Stimulated activated CD4-positive, alpha-beta T cell treated with anti-CD3 and anti-CD28 coated beads, TNF-alpha, amount 100 ng/mL, for 48 hours (primary cell): Measurements from ENCODE around the gene MAP3K3.

Experiments used
- DNase-seq, 3 donors: peaks; one replicate each; pipeline ENCODE4 v3.0.0-alpha.2; 2020; ENCODE audit warnings: low read depth in 3 of 3

Gene MAP3K3

DNA sequence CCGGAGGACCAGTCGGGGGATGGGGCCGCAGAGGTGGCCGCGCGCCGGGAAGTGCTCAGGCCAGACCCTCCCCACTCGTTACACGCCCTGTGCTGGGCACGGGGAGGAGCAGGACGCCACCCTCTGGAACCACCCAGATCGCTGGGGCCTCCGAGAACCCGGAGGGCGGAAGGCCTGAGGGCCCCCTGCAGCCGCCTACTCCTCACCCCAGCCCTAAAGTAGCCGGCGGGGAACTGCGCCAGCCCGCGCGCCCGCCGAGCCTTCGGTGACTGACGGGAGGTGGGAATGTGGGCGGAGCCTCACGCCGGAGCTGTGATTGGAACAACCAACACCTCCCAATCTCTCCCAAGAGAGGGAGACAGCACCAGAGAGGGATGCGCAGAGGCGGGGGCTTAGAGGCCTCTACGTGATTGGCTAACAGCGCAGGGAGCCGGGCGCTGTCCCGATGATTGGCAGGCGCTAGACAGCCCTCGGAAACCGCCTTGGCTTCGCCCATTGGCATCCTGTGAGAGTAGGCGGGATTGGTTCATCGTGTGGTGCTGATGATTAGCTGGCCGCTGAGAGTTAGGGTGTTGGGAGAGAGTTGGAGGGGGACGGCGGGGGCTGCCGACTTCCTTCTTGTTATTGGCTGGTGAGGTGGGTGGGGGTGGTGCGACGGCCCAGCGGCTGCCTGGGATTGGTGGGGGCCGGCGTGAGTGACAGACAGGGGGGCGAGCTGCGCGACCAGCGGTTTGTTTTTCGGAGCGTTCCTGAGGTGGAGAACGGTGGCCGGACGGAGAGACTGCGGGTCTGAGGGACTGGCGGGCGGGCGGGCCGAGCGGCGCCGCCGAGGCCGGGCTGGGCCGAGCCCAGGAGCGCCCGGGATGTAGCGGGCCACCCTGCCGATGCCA, at the start of gene MAP3K3:
Gene MAP3K3 (plus strand): TSS at position 734 of the 890 bp plus-strand sequence. CDS start 343 bp downstream, outside the sequence.
- peak; percentile 93 to 97 (median 93) for DNase-seq

DNA sequence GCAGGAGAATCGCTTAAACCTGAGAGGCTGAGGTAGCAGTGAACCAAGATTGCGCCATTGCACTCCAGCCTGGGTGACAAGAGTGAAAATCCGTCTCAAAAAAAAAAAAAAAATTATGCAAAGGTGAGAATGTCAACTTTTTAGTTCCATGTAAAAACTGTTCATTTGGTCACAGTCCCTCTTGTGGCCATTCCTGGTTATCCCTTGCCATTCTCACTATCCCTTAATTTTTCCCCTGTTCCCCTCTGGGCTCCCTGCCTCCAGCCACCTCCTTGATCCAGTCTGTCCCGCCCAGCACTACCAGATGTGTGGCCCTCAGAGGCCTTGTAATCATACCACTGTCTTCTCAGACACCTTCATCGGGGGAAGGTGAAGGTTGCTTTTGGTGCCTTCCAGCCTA, 48.6 kb upstream of the MAP3K3 start:
- no peak for DNase-seq

DNA sequence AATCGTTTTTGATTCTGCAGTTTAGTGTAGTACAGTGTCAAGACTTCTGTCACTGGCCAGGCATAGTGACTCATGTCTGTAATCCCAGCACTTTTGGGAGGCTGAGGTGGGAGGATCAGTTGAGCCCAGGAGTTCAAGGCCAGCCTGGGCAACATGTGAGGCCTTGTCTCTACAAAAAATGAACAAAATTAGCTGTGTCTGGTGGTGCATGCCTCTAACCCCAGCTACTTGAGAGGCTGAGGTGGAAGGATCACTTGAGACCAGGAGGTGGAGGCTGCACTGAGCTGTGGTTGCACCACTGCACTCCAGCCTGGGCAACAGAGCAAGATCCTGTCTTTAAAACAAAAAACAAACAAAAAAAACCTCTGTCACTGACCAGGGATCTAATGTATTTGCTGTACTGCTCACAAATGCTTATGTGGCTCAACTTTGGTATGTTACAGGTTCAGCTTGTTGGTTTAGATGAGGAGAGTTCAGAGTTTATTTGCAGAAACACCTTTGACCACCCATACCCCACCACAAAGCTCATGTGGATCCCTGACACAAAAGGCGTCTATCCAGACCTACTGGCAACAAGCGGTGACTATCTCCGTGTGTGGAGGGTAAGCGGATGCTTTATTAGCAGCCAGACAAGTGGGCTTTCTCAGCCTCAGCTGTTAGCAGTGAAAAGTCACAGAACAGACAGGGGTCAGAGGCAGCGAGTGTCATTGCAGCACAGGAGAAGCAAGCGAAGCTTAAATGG, 44.0 kb upstream of the MAP3K3 start:
- DNase-seq: no peak

DNA sequence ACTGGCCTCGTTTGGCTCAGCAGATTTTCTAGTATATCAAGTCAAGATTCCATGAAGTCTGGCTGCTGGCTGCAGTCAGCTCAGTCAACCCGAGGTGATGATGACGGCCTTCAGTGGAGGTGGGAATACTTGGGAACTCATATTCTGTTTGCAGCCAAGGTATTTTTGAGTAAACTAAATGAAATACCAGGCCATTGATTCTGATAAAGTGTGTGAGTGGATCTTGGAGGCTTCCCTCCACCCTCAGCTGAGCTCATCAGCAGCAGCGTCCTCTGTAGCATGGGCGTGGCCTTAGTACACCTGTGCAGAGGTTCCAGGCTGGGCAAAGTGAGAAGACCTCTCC, 43.5 kb upstream of the MAP3K3 start:
- DNase-seq: no peak

DNA sequence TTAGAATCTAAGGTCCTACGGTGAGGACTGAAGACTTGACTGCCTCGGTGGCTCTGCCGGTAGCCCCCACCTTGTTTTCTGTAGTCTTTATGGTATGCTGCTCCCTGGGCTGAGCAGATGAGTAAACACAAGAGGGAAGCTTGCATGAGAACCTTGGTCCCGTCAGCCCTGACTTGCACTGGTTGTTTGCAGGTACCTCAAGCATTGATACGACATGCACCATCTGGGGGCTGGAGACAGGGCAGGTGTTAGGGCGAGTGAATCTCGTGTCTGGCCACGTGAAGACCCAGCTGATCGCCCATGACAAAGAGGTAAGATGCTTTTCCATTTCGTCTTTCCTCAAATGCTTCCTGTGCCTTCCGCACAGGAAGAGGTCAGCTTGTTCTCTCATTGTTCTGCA, 42.6 kb upstream of the MAP3K3 start:
- no peak for DNase-seq

DNA sequence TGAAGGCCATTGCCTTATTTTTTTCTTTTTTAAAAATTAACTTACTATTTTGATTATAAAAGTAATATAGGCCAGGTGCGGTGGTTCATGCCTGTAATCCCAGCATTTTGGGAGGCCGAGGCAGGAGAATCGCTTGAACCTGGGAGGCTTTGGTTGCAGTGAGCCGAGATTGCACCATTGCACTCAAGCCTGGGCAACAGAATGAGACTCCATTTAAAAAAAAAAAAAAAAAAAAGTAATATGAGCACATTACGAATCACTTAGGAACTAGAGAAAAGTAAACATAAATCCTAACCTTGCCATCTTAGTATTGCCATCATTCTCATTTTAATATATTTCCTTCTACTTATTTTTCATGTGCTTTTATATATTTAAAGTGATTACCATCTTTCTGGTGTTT, 34.4 kb upstream of the MAP3K3 start:
- no peak for DNase-seq

DNA sequence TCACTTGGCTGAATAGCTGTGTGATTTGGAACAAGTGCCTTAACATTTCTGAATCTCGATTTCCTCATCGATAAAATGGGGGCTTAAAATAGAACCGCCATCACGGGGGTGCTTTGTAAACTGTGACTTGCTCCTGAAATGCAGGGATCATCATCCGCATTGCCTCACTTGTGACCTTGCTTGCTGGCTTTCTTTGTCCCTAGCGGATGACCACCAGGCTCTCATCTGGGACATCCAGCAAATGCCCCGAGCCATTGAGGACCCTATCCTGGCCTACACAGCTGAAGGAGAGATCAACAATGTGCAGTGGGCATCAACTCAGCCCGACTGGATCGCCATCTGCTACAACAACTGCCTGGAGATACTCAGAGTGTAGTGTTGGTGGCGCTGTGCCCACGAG, 33.4 kb upstream of the MAP3K3 start:
- DNase-seq: no peak

DNA sequence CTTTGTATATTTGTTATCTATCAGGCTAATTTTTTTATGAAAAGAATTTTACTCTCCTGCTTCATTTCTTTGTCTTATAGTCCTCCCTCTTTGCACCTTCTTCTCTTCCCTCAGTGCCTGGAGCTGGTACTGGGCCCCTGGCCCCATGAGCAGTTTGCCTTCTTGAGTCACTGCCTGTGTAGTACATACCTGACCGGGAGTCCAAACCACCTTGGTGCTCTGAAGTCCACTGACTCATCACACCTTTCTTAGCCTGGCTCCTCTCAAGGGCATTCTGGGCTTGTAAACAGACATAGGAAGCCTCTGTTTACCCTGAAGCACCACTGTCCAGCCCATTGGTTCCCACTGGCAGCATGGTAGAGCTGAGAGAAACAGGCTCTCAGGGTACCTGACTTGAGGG, 32.6 kb upstream of the MAP3K3 start:
- DNase-seq: no peak

DNA sequence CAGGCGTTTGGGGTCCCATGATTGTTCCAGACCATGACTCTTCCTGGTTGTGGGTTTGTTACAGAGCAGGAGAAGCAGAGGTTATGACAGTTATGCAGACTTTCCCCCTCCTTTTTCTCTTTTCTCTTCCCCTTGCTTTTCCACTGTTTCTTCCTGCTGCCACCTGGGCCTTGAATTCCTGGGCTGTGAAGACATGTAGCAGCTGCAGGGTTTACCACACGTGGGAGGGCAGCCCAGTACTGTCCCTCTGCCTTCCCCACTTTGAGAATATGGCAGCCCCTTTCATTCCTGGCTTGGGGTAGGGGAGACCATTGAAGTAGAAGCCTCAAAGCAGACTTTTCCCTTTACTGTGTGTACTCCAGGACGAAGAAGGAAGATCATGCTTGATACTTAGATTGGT, 29.4 kb upstream of the MAP3K3 start:
- DNase-seq: no peak

DNA sequence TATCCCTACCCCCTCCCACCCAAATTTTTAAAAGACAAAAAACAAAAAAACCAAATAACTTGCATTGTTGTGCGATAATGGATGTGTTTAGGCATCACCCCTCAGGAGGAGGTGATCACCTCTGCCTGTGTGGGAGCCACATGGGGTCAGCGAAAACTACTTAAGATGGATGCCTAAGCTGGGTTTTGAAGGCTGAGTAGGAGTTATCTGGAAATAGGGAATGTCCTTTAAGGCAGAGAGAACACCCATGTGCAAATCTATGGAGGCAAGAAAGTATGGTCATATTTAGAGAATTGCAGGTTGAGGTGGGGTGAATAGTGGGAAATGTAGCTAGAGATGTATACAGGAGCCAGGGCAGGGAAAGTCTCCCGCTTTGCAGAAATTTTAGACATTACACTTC, 27.1 kb upstream of the MAP3K3 start:
- no peak for DNase-seq

DNA sequence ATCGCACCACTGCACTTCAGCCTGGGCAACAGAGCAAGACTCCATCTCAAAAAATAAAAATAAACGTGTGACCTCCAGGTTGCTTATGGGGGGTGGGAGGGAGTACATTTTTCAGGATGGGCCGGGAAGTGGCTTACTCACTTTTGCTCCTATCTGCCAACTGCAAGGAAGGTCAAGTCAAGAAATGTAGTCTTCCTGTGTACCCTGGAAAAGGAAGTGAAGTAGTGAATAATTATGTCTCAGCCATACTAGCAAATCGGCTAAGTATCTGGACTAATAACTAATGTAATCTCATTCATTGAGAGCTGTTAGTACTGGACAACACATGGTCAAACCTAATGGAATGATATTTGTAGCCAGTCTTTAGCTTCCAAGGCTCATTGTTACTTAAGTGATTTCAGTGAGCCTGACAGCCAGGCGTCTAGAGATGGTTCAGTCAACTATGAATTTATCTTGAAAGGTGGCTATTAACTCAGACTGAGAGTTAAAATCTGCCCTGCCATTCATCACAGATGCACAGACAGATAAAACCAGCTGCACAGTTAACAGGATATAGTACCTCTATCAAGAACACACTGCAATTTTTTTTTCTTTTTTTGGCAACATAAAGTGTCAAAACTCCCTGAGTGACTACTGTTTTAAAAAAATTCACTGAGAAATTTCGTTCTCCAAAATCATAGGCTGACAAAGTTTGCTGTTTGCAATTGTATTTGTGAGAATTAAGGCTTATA, 25.2 kb upstream of the MAP3K3 start:
- no peak for DNase-seq

DNA sequence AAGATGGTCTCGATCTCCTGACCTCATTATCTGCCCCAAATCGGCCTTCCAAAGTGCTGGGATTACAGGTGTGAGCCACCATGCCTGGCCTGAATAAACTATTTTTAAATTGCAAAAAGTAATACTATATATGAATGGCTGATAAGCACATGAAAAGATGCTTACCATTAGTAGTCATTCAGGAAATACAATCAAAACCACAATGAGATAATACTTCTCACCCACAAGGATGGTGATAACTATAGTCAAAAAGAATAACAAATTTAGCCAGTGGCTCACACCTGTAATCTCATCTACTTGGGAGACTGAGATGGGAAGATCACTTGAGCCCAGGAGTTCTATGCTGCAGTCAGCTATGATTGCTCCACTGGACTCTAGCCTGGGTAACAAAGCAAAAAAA, 23.9 kb upstream of the MAP3K3 start:
- no peak for DNase-seq

DNA sequence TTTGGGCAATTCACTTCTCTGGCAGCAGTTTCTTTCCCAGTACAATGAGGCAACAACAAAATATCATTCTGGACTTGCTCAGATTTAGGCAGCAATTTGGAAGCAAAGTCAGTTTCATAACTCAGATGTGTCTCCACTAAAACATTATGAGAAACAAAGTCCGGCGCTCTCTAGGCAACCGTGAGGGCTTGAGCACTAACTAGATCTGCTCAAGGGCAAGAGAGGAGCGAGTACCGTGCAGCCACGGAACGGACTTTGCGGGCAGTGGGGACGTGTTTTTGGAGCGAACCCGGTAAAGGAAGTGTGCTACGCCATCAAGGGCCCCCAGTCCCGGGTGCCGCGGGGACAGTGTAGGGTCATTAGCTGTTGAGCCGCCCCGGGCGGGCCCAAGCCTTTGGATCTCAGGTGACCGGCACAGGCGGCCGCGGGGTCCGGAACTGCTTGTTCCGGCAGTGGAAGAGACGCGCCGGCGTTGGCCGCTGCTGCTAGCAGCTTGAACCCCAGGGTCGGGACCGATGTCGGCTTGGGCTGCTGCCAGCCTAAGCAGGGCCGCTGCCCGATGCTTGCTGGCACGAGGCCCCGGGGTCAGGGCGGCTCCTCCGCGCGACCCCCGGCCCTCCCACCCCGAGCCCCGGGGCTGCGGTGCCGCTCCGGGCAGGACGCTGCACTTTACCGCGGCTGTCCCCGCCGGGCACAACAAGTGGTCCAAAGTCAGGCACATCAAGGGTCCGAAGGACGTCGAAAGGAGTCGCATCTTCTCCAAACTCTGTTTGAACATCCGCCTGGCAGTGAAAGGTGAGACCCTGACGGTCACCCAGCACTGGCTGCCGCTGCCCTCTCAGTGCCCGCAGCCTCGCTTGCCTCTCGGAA, 21.4 kb upstream of the MAP3K3 start, which contains the start of gene TACO1:
Gene TACO1 (plus strand): TSS at position 327 of the 870 bp plus-strand sequence. CDS start 189 bp downstream, at position 516.
- peak; percentile 63 to 70 (median 66) for DNase-seq

DNA sequence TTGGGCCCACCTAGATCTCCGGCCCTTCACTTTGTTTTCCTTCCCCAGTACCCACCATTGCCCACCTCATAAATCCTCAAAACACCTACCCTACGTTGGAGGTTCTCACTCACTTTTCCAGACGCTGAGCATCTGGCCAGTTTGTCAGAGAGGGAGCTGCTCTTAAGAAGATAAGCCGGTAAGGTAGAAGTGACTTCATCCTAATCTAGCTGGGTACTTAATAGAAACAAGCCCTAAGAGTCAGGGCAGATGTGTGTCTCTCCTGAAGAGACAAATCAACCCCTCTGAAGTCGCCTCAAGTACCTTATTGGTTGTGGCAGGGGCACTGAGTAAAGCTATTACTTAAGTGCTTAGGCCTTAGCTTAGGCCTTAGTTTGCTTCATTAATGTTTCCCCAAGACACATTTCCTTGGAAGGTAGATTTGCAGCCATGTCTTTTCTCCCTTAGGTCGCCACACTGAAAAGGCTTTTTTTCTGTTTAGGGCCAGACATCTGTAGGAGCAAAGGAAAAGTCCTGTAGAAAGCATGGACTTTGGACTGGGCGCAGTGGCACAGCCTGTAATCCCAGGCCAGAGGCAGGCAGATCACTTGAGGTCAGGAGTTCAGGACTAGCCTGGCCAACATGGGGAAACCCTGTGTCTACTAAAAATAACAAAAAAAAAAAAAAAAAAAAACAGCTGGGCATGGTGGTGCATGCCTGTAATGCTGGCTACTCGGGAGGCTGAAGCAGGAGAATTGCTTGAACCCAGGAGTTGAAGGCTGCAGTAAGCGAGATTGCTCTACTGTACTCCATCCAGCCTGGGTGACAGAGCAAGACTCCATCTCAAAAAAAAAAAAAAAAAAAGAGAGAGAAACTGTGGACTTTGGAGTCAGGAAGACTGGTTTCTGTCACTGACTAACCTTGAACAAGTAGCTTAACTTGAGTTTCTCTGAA, 20.5 kb upstream of the MAP3K3 start:
- DNase-seq: no peak

DNA sequence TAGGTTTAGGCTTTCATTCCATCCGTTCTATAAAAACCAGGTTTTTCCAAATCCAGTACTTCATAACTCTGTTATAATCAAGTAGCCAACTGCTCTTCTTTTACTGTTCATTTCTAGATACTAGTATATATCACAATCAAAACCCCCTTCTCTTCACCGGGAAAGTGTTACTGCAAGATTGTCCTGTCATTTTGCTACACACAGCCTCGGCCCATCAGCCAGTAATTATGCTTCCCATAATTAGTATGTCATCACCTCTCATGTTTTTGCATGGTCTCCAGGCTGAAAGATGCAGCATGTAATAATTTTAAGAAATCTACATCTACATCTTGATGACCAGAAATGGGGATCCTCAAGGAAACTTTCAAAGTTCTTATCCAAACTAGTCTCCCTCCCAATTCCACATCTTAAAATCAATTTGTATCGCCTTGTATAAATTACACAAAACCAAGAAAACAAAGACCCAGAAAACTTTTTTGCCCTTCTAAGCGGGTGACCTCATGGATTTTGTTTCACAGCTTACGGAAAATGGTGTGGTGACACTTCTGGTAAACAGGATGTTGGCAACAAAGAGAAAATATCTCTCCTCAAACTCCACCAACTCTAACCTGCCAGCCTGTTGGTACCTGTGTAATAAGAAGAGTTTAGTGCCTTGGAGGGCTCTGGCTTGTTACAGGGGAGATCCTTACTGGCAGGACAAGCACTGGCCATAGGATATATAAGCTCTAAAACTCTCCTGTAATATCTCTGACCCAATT, 12.2 kb upstream of the MAP3K3 start:
- DNase-seq: no peak

DNA sequence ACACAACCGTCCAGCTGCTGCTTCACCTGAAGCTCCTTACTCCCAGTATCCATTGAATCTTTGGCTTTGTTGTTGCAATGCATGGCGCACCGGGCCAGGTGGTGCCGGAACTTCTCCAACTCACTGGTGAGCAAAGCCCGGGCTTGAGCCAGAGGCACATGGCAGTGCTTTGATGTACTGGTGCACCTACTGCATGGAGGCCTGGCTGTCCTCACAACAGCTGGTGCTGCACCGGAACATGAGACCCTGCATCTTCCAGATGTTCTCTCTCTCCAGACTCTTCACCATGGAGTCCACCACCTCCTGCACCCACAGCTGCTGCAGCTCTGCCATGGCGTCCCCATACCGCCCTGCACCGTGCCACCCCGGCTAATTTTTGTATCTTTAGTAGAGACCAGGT, 11.4 kb upstream of the MAP3K3 start:
- DNase-seq: no peak

DNA sequence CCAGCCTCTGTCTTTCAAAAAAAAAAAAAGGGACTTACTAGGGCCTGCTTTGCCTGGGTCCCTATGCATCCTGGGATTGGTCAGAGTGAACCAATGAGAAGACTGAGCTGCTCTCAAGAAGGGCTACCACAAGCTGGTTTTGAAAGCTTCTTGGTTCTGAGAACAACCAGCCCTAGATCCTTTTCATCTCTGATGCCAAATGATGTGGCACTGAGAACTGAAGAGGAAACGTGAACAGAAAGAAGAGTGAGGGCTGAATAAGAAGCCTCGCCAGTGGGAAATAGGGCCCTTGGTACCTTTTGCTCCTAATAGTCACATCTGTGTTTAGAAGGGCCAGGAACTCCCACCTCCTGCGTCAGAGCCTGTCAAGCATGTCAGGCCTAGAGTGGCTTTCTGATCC, 10.9 kb upstream of the MAP3K3 start:
- no peak for DNase-seq

DNA sequence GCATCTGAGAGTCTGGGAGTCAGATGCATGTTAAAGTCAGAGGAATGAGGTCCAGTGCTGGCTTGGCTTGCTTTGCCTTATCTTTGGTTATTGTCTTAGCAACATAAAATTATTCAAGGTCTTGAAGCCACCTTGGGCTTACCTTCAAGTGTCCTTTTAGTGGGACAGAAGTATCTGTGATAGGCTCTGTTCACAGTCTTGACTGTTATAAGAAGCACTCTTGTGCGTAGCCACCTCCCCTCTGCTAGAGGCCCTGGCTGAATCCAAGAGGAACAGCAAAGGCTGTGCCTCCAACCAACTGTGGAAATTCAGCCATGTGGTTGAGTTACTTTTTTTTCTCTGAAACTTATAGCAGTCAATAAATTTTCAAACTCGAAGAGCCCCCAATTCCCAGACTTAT, 8.6 kb upstream of the MAP3K3 start:
- DNase-seq: no peak

DNA sequence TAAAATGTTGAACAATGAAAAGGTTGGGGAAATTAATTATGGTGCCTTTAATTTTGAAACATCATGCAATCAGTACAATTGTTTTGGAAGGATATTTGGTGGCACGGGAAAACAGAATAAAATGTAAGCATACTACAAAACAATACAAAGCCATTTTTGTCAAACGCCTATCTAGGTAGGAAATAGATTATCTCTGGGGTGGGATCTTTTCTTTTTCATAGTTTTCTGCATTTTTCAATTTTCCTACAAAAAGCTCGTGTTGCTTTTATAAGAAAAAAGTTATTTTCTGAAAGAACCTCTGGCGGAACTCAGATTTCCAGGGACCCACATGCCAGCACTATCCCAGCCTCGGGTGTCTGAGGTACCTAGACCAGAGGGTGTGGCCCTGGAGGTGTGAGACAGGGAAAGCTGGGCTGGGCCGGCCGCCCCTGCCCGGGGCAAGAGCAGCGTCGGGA, 961 bp upstream of the MAP3K3 start:
- no peak for DNase-seq
